ENCODE measurements around the gene NEBL. TPM values are rescaled to one million over a fixed set of nuclear protein-coding genes. Genes with fewer than 3 reads are reported as not detected.
"Not testable (repeated sequence)": the region's sequence is repeated elsewhere in the genome, so short reads cannot be mapped to it uniquely, and the experiment has no call there.

Gene NEBL
- polyA plus RNA-seq (2013): 0.29 TPM

- no peaks in the 10 kb centered on the region for H3K4me1 ChIP-seq (ENCODE audit: control extremely low read depth in 1 of 4, control insufficient read depth in 4 of 4, insufficient read depth in 4 of 4, low read length in 3 of 4)
- no peak within 1 kb of the TSS for H3K4me3 ChIP-seq (ENCODE audit: control insufficient read depth in 1 of 7, extremely low read depth in 1 of 7, insufficient read depth in 4 of 7, low read depth in 2 of 7, low read length in 6 of 7)
- no peaks in the 10 kb centered on the region for H3K36me3 ChIP-seq (ENCODE audit: control insufficient read depth in 4 of 4, insufficient read depth in 4 of 4, low read length in 3 of 4)
- H3K9me3 ChIP-seq (ENCODE audit: control extremely low read depth in 1 of 5, control insufficient read depth in 4 of 5, insufficient read depth in 2 of 5, low read depth in 1 of 5, low read length in 4 of 5): no peaks in the 10 kb centered on the region
- ChIA-PET CTCF (no interaction called here), POLR2A (no interaction called here)
- no peak within 1 kb of the TSS for H3K27ac ChIP-seq (ENCODE audit: insufficient read depth in 1 of 2, low read depth in 1 of 2, low read length in 2 of 2, poor library complexity in 1 of 2, severe bottlenecking in 2 of 2)
- no CpG with 5 or more reads among the region's 2 CpGs for WGBS (ENCODE audit: insufficient coverage)
- no peak for DNase-seq
- no peaks in the 10 kb centered on the region for H3K27me3 ChIP-seq (replicated peaks in 2 of 5; ENCODE audit: control insufficient read depth in 4 of 5, insufficient read depth in 5 of 5, low read length in 4 of 5)
These were observed at the start of gene NEBL for GRCh38 chr10:20897146-20897825. Gene NEBL, minus strand, starts transcription at chr10:20897311. Its CDS starts 106 bp downstream, at chr10:20897205.

DNA sequence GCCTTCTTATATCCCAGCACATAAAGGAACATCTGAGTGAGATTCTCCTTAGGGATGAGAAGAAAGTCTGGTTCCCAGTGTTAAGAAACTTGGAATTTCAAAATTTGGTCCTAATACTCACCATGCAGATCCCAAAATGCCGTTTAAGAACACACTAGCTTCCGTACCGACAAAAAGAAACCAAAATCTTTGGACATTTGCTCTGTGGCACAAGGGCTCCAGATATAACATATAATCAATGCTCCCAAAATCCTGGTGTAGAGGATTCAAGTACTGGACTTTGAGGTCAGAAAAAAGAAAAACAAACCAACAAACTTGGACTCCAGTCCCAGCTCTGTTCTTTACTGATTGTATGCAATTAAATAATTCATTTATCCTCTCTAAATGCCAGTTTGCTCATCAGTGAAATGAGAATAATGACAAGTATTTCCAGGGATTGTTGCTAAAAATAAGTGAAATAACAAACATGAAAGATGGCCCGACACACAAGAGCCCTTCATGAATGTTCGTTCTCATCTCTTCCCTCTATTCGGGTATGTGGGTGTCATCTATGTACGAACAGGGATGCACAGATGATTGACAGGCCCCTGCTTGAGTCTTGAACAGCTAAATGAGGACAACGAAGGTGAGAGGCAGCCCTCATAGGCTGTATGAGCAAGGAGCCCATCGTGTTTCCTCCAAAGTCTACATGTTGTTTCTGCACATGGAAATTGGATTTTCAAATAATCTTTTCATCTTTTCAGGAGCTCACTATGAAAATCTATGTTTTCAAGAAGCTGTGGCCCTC is 48.6 kb upstream of the NEBL start:
- 95% methylated on average over 5 of the region's 9 CpGs for WGBS (ENCODE audit: insufficient coverage)
- H3K4me1 ChIP-seq (ENCODE audit: control extremely low read depth in 1 of 4, control insufficient read depth in 4 of 4, insufficient read depth in 4 of 4, low read length in 3 of 4): no peaks in the 10 kb centered on the region
- DNase-seq: no peak
- ChIA-PET CTCF (interaction anchor here (1.7 kb wide), 1 partner anchor 9 kb away, joined by 3 read pairs; no protein-coding TSS in a partner anchor), POLR2A (no interaction called here)
- H3K9me3 ChIP-seq (ENCODE audit: control extremely low read depth in 1 of 5, control insufficient read depth in 4 of 5, insufficient read depth in 2 of 5, low read depth in 1 of 5, low read length in 4 of 5): no peaks in the 10 kb centered on the region
- H3K4me3 ChIP-seq (ENCODE audit: control insufficient read depth in 1 of 7, extremely low read depth in 1 of 7, insufficient read depth in 4 of 7, low read depth in 2 of 7, low read length in 6 of 7): no peak overlapping the region
- H3K36me3 ChIP-seq (ENCODE audit: control insufficient read depth in 4 of 4, insufficient read depth in 4 of 4, low read length in 3 of 4): no peaks in the 10 kb centered on the region
- no peak overlapping the region for H3K27ac ChIP-seq (ENCODE audit: insufficient read depth in 1 of 2, low read depth in 1 of 2, low read length in 2 of 2, poor library complexity in 1 of 2, severe bottlenecking in 2 of 2)
- H3K27me3 ChIP-seq (replicated peaks in 2 of 5; ENCODE audit: control insufficient read depth in 4 of 5, insufficient read depth in 5 of 5, low read length in 4 of 5): no peaks in the 10 kb centered on the region

DNA sequence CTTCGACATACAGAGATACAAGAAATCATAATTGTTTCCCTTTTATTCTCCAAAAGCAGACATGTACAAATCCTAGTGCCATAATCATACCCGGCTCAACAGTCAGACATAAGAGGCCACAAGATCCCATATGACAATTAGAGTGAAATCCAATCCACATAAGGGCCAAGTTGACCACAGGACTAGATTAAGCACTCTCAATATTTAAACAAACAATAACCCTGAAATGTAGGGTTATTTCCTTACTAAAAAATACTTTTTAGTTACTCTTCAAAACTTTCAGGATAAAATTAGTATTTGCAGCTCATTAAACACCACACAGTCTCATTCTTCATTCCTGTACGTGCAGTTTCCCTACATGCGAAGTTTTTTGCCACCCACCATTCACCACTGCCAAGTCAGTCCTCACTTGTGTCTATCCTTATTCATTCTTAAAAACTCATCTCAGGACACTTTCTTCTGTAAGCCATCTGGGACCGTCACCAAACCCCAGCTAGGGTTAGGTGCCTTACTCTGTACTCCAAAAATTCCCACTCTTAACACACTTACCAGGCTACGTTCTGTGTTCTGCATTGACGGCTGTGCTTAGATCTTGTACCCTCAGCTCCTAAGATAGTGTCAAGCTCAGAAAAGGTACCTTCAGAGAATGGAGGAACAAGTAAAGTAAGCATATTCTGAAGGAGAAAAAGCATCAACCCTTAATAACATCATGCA is 47.8 kb upstream of the NEBL start:
- H3K4me3 ChIP-seq (ENCODE audit: control insufficient read depth in 1 of 7, extremely low read depth in 1 of 7, insufficient read depth in 4 of 7, low read depth in 2 of 7, low read length in 6 of 7): no peak overlapping the region
- H3K27me3 ChIP-seq (replicated peaks in 2 of 5; ENCODE audit: control insufficient read depth in 4 of 5, insufficient read depth in 5 of 5, low read length in 4 of 5): no peaks in the 10 kb centered on the region
- H3K27ac ChIP-seq (ENCODE audit: insufficient read depth in 1 of 2, low read depth in 1 of 2, low read length in 2 of 2, poor library complexity in 1 of 2, severe bottlenecking in 2 of 2): no peak overlapping the region
- no peak for DNase-seq
- 97% methylated on average over 4 of the region's 7 CpGs for WGBS (ENCODE audit: insufficient coverage)
- no peaks in the 10 kb centered on the region for H3K4me1 ChIP-seq (ENCODE audit: control extremely low read depth in 1 of 4, control insufficient read depth in 4 of 4, insufficient read depth in 4 of 4, low read length in 3 of 4)
- ChIA-PET POLR2A (no interaction called here), CTCF (interaction anchor here (1.7 kb wide), 1 partner anchor 9 kb away, joined by 3 read pairs; no protein-coding TSS in a partner anchor)
- H3K9me3 ChIP-seq (ENCODE audit: control extremely low read depth in 1 of 5, control insufficient read depth in 4 of 5, insufficient read depth in 2 of 5, low read depth in 1 of 5, low read length in 4 of 5): no peaks in the 10 kb centered on the region
- H3K36me3 ChIP-seq (ENCODE audit: control insufficient read depth in 4 of 4, insufficient read depth in 4 of 4, low read length in 3 of 4): no peaks in the 10 kb centered on the region

- H3K4me1 ChIP-seq (ENCODE audit: control extremely low read depth in 1 of 4, control insufficient read depth in 4 of 4, insufficient read depth in 4 of 4, low read length in 3 of 4); H3K9me3 ChIP-seq (ENCODE audit: control extremely low read depth in 1 of 5, control insufficient read depth in 4 of 5, insufficient read depth in 2 of 5, low read depth in 1 of 5, low read length in 4 of 5); H3K27ac ChIP-seq (ENCODE audit: insufficient read depth in 1 of 2, low read depth in 1 of 2, low read length in 2 of 2, poor library complexity in 1 of 2, severe bottlenecking in 2 of 2); H3K36me3 ChIP-seq (ENCODE audit: control insufficient read depth in 4 of 4, insufficient read depth in 4 of 4, low read length in 3 of 4); POLR2A ChIA-PET; CTCF ChIA-PET; H3K4me3 ChIP-seq (ENCODE audit: control insufficient read depth in 1 of 7, extremely low read depth in 1 of 7, insufficient read depth in 4 of 7, low read depth in 2 of 7, low read length in 6 of 7); H3K27me3 ChIP-seq (replicated peaks in 2 of 5; ENCODE audit: control insufficient read depth in 4 of 5, insufficient read depth in 5 of 5, low read length in 4 of 5); DNase-seq: not testable (repeated sequence)
- WGBS (ENCODE audit: insufficient coverage): no CpG with 5 or more reads among the region's 5 CpGs
These were observed 42.3 kb upstream of the NEBL start for GRCh38 chr10:20939414-20939813.

GRCh38 chr10:20936396-20936795 is 39.3 kb upstream of the NEBL start:
- POLR2A ChIA-PET: no interaction called here
- no peaks in the 10 kb centered on the region for H3K36me3 ChIP-seq (ENCODE audit: control insufficient read depth in 4 of 4, insufficient read depth in 4 of 4, low read length in 3 of 4)
- no peak for DNase-seq
- H3K27ac ChIP-seq (ENCODE audit: insufficient read depth in 1 of 2, low read depth in 1 of 2, low read length in 2 of 2, poor library complexity in 1 of 2, severe bottlenecking in 2 of 2): no peak overlapping the region
- no peaks in the 10 kb centered on the region for H3K4me1 ChIP-seq (ENCODE audit: control extremely low read depth in 1 of 4, control insufficient read depth in 4 of 4, insufficient read depth in 4 of 4, low read length in 3 of 4)
- CTCF ChIA-PET: interaction anchor here (1.2 kb wide), 1 partner anchor 9 kb away, joined by 3 read pairs; no protein-coding TSS in a partner anchor
- H3K9me3 ChIP-seq (ENCODE audit: control extremely low read depth in 1 of 5, control insufficient read depth in 4 of 5, insufficient read depth in 2 of 5, low read depth in 1 of 5, low read length in 4 of 5): peaks cover 0 to 3% (median 0%) of the 10 kb centered on the region in 5 experiments
- H3K4me3 ChIP-seq (ENCODE audit: control insufficient read depth in 1 of 7, extremely low read depth in 1 of 7, insufficient read depth in 4 of 7, low read depth in 2 of 7, low read length in 6 of 7): no peak overlapping the region
- H3K27me3 ChIP-seq (replicated peaks in 2 of 5; ENCODE audit: control insufficient read depth in 4 of 5, insufficient read depth in 5 of 5, low read length in 4 of 5): no peaks in the 10 kb centered on the region

- Histone ChIP-seq H3K4me1 (ENCODE audit: control extremely low read depth in 1 of 4, control insufficient read depth in 4 of 4, insufficient read depth in 4 of 4, low read length in 3 of 4) (no peaks in the 10 kb centered on the region), H3K36me3 (ENCODE audit: control insufficient read depth in 4 of 4, insufficient read depth in 4 of 4, low read length in 3 of 4) (no peaks in the 10 kb centered on the region), H3K9me3 (ENCODE audit: control extremely low read depth in 1 of 5, control insufficient read depth in 4 of 5, insufficient read depth in 2 of 5, low read depth in 1 of 5, low read length in 4 of 5) (peaks cover 0 to 3% (median 0%) of the 10 kb centered on the region in 5 experiments), H3K27ac (ENCODE audit: insufficient read depth in 1 of 2, low read depth in 1 of 2, low read length in 2 of 2, poor library complexity in 1 of 2, severe bottlenecking in 2 of 2) (no peak overlapping the region), H3K27me3 (replicated peaks in 2 of 5; ENCODE audit: control insufficient read depth in 4 of 5, insufficient read depth in 5 of 5, low read length in 4 of 5) (no peaks in the 10 kb centered on the region), H3K4me3 (ENCODE audit: control insufficient read depth in 1 of 7, extremely low read depth in 1 of 7, insufficient read depth in 4 of 7, low read depth in 2 of 7, low read length in 6 of 7) (no peak overlapping the region)
- WGBS (ENCODE audit: insufficient coverage): 100% methylated on average over 1 of the region's 2 CpGs
- DNase-seq: no peak
- POLR2A ChIA-PET: no interaction called here
- CTCF ChIA-PET: interaction anchor here (1.2 kb wide), 1 partner anchor 10 kb away, joined by 3 read pairs; no protein-coding TSS in a partner anchor
These were observed 38.8 kb upstream of the NEBL start for GRCh38 chr10:20935931-20936330.

DNA sequence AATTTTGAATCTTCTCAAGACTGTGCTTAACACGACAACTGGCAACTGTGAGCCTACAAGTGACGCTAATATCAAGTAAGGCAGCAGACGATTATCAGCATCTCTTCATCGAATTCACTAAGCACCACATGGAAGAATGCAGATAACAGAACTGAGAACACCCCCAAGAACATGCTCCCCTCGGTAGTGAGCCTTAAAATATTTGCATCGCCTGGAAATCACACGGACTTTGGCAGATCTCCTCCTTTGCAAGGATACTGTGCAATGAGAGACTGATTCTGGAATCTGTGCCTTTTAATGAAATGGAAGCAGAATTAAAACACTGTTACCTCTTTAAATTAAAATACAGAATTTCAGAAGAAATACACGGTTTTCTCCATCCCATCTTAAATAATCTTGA is 38.2 kb upstream of the NEBL start:
- H3K4me1 ChIP-seq (ENCODE audit: control extremely low read depth in 1 of 4, control insufficient read depth in 4 of 4, insufficient read depth in 4 of 4, low read length in 3 of 4): no peaks in the 10 kb centered on the region
- H3K27me3 ChIP-seq (replicated peaks in 2 of 5; ENCODE audit: control insufficient read depth in 4 of 5, insufficient read depth in 5 of 5, low read length in 4 of 5): no peaks in the 10 kb centered on the region
- ChIA-PET CTCF (no interaction called here), POLR2A (no interaction called here)
- no peaks in the 10 kb centered on the region for H3K36me3 ChIP-seq (ENCODE audit: control insufficient read depth in 4 of 4, insufficient read depth in 4 of 4, low read length in 3 of 4)
- DNase-seq: no peak
- peaks cover 0 to 3% (median 0%) of the 10 kb centered on the region in 5 experiments for H3K9me3 ChIP-seq (ENCODE audit: control extremely low read depth in 1 of 5, control insufficient read depth in 4 of 5, insufficient read depth in 2 of 5, low read depth in 1 of 5, low read length in 4 of 5)
- no peak overlapping the region for H3K4me3 ChIP-seq (ENCODE audit: control insufficient read depth in 1 of 7, extremely low read depth in 1 of 7, insufficient read depth in 4 of 7, low read depth in 2 of 7, low read length in 6 of 7)
- no peak overlapping the region for H3K27ac ChIP-seq (ENCODE audit: insufficient read depth in 1 of 2, low read depth in 1 of 2, low read length in 2 of 2, poor library complexity in 1 of 2, severe bottlenecking in 2 of 2)
- 90% methylated on average over 5 of the region's 8 CpGs for WGBS (ENCODE audit: insufficient coverage)
